SU-DHL-6 (cell line): ENCODE results near the gene EYA3.

ENCODE experiments used
- H2AFZ ChIP-seq: fragments of 200-600 bp; sonication (generic); 2 replicates; pipeline ENCODE4 v1.6.1; 2014; ENCODE audit warnings: low read depth, mild to moderate bottlenecking, moderate library complexity, mixed read lengths, antibody characterized with exemption, low read length; ENCODE audit not compliant: severe bottlenecking
- H3F3A ChIP-seq: fragments of 200-600 bp; shearing (Covaris generic); 2 replicates; pipeline ENCODE4 v1.6.0; 2016; ENCODE audit warnings: antibody characterized with exemption, mild to moderate bottlenecking; ENCODE audit not compliant: insufficient read depth
- H3K27ac ChIP-seq: fragments of 200-600 bp; sonication (generic); 2 replicates; pipeline ENCODE4 v1.5.1; 2016; ENCODE audit warnings: low read depth, mild to moderate bottlenecking, low read length, moderate library complexity, mixed read lengths
- H3K27me3 ChIP-seq: fragments of 200-600 bp; sonication (generic), shearing (Covaris generic); 2 replicates; pipeline ENCODE4 v1.6.0; 2014; ENCODE audit warnings: mild to moderate bottlenecking, low read length
- H3K36me3 ChIP-seq: fragments of 200-600 bp; sonication (generic); 2 replicates; pipeline ENCODE4 v1.6.1; 2014; ENCODE audit warnings: mild to moderate bottlenecking, low read length, mixed read lengths
- H3K4me2 ChIP-seq: fragments of 300-600, 200-600 bp; shearing (Covaris generic), sonication (generic); 2 replicates; pipeline ENCODE4 v1.6.0; 2014; ENCODE audit warnings: low read length, low read depth, mild to moderate bottlenecking; ENCODE audit not compliant: poor library complexity, severe bottlenecking
- H3K4me3 ChIP-seq: fragments of 200-600 bp; sonication (generic); 2 replicates; pipeline ENCODE4 v1.5.1; 2014; ENCODE audit warnings: antibody characterized with exemption, low read length, mild to moderate bottlenecking, mixed read lengths; ENCODE audit not compliant: insufficient read depth, poor library complexity, severe bottlenecking
- H3K79me2 ChIP-seq: fragments of 200-600 bp; sonication (generic); 2 replicates; pipeline ENCODE4 v1.6.1; 2014; ENCODE audit warnings: mild to moderate bottlenecking, low read length, moderate library complexity; ENCODE audit not compliant: insufficient read depth
- H3K9ac ChIP-seq: fragments of 200-600 bp; sonication (generic); 2 replicates; pipeline ENCODE4 v1.7.0; 2014; ENCODE audit warnings: mild to moderate bottlenecking, low read length
- H3K9me2 ChIP-seq: fragments of 200-600 bp; sonication (generic); replicated peaks from 2 replicates; pipeline ENCODE4 v1.6.1; 2014; ENCODE audit warnings: low read length; ENCODE audit not compliant: insufficient read depth
- H3K9me3 ChIP-seq: fragments of 200-600 bp; sonication (generic); 2 replicates; pipeline ENCODE4 v1.6.1; 2014; ENCODE audit warnings: low read length, mixed read lengths; ENCODE audit not compliant: insufficient read depth
- H4K20me1 ChIP-seq: fragments of 200-600 bp; sonication (generic); 2 replicates; pipeline ENCODE4 v1.6.1; 2014; ENCODE audit warnings: low read depth, mild to moderate bottlenecking, antibody characterized with exemption, low read length, moderate library complexity, mixed read lengths
- CTCF ChIP-seq: fragments of 200-600 bp; sonication (generic); IDR thresholded peaks from one replicate; pipeline ENCODE4 v1.5.1; 2017; ENCODE audit warnings: antibody characterized with exemption, mild to moderate bottlenecking, low read length, moderate library complexity; ENCODE audit not compliant: insufficient read depth, poor library complexity, severe bottlenecking
- EZH2phosphoT487 ChIP-seq: fragments of 200-600 bp; sonication (generic), shearing (Covaris generic); conservative IDR thresholded peaks from 2 replicates; pipeline ENCODE4 v1.6.1; 2018; ENCODE audit warnings: mild to moderate bottlenecking, antibody characterized with exemption, low read length, moderate library complexity, mixed read lengths

Gene EYA3

GRCh38 chr1:28064064-28064463, 24.3 kb downstream of the EYA3 start:
- no peak overlapping the region for H3K9ac ChIP-seq
- H3K4me3 ChIP-seq, result no peak overlapping the region
- 0 out of 2 replicates have a peak, but pooled peaks cover 5% of the 10 kb centered on the region for H4K20me1 ChIP-seq
- peaks cover 2% of the 10 kb centered on the region; the same call in 1 of the 2 replicates for H3K36me3 ChIP-seq
- H3K27me3 ChIP-seq, result no peaks in the 10 kb centered on the region
- TF ChIP-seq CTCF (no peak), EZH2phosphoT487 (no peak)
- H3K27ac ChIP-seq, result peak overlapping the region; percentile 25; the same call in 1 of the 2 replicates
- H3K9me2 ChIP-seq, result no peaks in the 10 kb centered on the region
- peak overlapping the region; percentile 32 for H3K4me2 ChIP-seq
- H3K9me3 ChIP-seq, result no peaks in the 10 kb centered on the region
- peaks cover 98% of the 10 kb centered on the region for H3K79me2 ChIP-seq
- H2AFZ ChIP-seq, result no peak overlapping the region
- H3F3A ChIP-seq, result peaks cover 42% of the 10 kb centered on the region

GRCh38 chr1:28062806-28063205, 25.6 kb downstream of the EYA3 start:
- H3K27me3 ChIP-seq, result no peaks in the 10 kb centered on the region
- no peak overlapping the region for H3K27ac ChIP-seq
- H3K4me3 ChIP-seq, result no peak overlapping the region
- H2AFZ ChIP-seq, result no peak overlapping the region
- H3K79me2 ChIP-seq, result peaks cover 98% of the 10 kb centered on the region
- peaks cover 50% of the 10 kb centered on the region for H3F3A ChIP-seq
- H3K36me3 ChIP-seq, result peaks cover 5% of the 10 kb centered on the region; the same call in 1 of the 2 replicates
- no peak for TF ChIP-seq EZH2phosphoT487
- no peak for TF ChIP-seq CTCF
- H3K9me3 ChIP-seq, result no peaks in the 10 kb centered on the region
- H3K9ac ChIP-seq, result no peak overlapping the region
- H3K9me2 ChIP-seq, result no peaks in the 10 kb centered on the region
- no peak overlapping the region for H3K4me2 ChIP-seq
- H4K20me1 ChIP-seq, result 0 out of 2 replicates have a peak, but pooled peaks cover 5% of the 10 kb centered on the region

GRCh38 chr1:28058971-28059878, 29.2 kb downstream of the EYA3 start:
- peaks cover 77% of the 10 kb centered on the region for H3K79me2 ChIP-seq
- H3K4me2 ChIP-seq, result peak overlapping the region; percentile 39
- H2AFZ ChIP-seq, result no peak overlapping the region
- no peak overlapping the region for H3K4me3 ChIP-seq
- H4K20me1 ChIP-seq, result 0 out of 2 replicates have a peak, but pooled peaks cover 5% of the 10 kb centered on the region
- peak overlapping the region; percentile 6; the same call in 1 of the 2 replicates for H3K27ac ChIP-seq
- peaks cover 3% of the 10 kb centered on the region; the same call in 1 of the 2 replicates for H3K36me3 ChIP-seq
- H3K9me3 ChIP-seq, result no peaks in the 10 kb centered on the region
- H3F3A ChIP-seq, result peaks cover 41% of the 10 kb centered on the region
- no peaks in the 10 kb centered on the region for H3K9me2 ChIP-seq
- H3K9ac ChIP-seq, result no peak overlapping the region
- H3K27me3 ChIP-seq, result no peaks in the 10 kb centered on the region
- TF ChIP-seq CTCF, result no peak
- no peak for TF ChIP-seq EZH2phosphoT487
